Renal pelvis (tissue), 4 donors: ENCODE measurements around the gene PRDM16. TPM values are rescaled to one million over a fixed set of nuclear protein-coding genes. Genes with fewer than 3 reads are reported as not detected.

Source experiments
- DNase-seq: peaks from one replicate; pipeline ENCODE4 v3.0.0-alpha.2; 2013
- polyA plus RNA-seq, 3 donors: library from polyadenylated mRNA; unstranded; fragments of 120-200 nt; gene quantifications; one replicate each; pipeline ENCODE4 v1.2.1, GENCODE V29; 2013; ENCODE audit not compliant: insufficient read length in 3 of 3

Gene PRDM16
- polyA plus RNA-seq, 3 donors: 7.2 to 9.6 (median 9.3) TPM

DNA sequence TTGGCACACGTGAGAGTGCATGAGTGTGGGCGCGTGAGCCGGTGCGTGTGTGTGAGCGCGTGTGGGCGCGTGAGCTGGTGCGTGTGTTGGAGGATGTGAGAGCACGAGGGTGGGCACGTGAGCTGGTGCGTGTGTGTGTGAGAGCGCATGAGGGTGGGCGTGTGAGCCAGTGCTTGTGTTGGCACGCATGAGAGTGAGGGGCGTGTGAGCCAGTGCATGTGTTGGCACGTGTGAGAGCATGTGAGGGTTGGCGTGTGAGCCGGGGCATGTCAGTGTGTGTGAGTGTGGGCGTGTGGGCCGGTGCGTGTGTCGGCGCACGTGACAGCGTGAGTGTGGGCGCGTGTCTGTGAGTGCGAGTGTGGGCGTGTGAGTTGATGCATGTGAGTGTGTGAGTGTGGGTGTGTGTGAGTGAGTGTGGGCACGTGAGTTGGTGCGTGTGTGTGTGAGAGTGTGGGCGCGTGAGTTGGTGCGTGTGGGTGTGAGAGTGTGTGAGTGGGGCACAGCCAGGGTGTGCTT is 339.8 kb downstream of the PRDM16 start:
- no peak for DNase-seq

GRCh38 chr1:3409366-3410141 is 340.6 kb downstream of the PRDM16 start:
- no peak for DNase-seq

GRCh38 chr1:3410142-3410925 is 341.3 kb downstream of the PRDM16 start:
- peak; percentile 65 for DNase-seq

DNA sequence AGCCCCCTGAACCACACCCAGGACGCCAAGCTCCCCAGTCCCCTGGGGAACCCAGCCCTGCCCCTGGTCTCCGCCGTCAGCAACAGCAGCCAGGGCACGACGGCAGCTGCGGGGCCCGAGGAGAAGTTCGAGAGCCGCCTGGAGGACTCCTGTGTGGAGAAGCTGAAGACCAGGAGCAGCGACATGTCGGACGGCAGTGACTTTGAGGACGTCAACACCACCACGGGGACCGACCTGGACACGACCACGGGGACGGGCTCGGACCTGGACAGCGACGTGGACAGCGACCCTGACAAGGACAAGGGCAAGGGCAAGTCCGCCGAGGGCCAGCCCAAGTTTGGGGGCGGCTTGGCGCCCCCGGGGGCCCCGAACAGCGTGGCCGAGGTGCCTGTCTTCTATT is 342.8 kb downstream of the PRDM16 start:
- no peak for DNase-seq

GRCh38 chr1:3412376-3412775 is 343.4 kb downstream of the PRDM16 start:
- no peak for DNase-seq

- DNase-seq: no peak
Observed at GRCh38 chr1:3413975-3414710, 345.1 kb downstream of the PRDM16 start.

DNA sequence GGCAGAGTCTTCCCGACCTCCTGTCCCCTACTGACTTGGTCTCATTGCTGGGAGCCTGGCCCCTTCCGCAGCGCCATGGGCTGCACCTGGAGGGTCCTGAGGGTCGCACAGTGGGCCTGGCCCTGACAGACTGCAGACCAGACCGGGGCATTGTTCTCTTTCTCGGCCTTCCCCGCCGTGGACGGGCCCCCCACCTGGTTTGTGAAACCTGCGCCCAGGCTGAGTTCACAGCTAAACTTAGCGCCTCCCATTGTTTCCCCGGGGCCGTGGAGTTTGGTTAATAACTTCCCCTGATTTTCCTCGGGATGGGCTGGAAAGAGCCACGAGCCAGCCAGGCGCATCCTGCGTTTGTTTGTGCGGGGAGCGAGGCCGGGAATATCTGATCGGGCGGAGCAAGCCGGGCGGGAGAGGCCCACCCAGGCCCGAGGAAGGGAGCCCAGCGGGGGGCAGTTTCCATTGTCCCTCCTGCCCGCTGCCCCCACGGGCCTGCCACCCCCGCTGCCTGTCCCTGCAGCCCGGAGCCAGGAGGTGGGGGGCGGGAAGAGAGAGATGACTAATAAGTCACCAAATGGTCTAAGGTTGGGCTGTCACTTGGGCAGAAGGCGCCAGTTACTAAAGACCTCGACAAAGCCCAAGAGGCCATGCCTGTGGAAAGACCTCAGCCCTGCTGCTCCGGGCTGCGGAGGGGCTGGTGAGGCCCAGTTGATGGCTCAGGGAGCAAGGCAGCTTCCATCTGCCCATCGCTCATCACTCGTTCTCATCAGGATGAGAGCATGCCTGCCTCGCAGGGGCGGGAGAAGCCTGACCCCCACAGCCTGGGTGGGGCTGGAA is 346.5 kb downstream of the PRDM16 start:
- DNase-seq: no peak

GRCh38 chr1:3417082-3417739 is 348.2 kb downstream of the PRDM16 start:
- DNase-seq: no peak

DNA sequence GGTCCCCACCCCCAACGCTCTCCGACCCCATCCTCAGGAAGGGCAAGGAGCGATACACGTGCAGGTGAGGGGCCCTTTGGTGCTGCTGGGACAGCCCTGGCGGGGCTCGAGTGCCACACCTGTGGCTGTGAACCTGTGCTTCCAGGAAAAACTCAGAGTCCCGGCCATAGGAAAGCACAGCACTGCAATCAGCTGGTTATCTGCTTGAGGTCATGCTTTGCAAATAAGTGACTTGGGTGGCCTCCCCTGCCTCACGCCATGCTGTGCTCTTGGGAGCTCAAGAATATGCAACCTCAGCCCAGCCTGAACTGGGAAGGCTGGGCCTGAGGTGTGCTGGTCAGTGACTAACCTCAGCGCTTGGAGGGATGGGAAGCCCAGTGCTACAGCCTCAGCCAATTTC is 348.9 kb downstream of the PRDM16 start:
- no peak for DNase-seq

GRCh38 chr1:3418600-3418999 is 349.6 kb downstream of the PRDM16 start:
- DNase-seq: no peak

DNA sequence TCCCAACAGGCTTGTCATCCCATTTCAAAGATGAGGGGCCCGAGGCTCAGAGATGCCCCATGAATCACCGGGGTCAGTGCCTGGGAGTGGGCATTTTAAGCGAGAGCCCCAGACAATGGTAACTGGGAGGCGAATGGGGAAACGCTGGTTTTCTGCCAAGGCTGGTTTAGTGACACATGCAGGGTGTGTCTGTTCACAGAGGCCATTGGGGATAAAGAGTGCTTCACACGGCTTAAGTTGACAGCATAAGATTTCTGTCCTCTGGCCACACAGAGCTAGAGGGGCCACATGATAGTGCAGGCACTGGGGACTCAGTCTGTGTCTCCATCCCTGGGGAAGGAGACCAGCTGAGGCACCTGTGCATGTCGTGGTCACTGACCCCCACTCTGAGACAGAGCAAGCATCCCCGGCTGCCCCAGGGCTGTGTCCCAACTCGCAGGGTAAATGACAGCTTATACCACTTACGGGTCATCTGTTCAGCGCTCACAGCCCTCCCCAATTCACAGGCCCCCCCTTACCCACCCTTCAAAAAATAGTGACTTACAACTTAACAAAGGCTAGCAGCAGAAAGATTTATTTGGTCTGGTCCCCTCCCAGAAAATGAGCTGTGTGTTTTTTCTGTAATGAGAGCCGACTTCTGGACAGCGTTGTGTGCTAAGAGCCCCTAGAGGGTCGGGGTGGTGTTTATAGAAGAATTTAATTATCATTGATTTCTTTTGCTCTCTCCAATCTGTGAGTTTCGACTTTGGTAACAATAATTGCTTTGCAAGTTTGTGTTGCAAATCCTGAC is 350.6 kb downstream of the PRDM16 start:
- DNase-seq: no peak

GRCh38 chr1:3420218-3420951 is 351.4 kb downstream of the PRDM16 start:
- DNase-seq: no peak

- DNase-seq: no peak
Observed at GRCh38 chr1:3422638-3423037, 353.6 kb downstream of the PRDM16 start.

GRCh38 chr1:3423245-3423829 is 354.3 kb downstream of the PRDM16 start:
- DNase-seq: no peak

GRCh38 chr1:3423896-3424611 is 355.1 kb downstream of the PRDM16 start:
- DNase-seq: no peak

DNA sequence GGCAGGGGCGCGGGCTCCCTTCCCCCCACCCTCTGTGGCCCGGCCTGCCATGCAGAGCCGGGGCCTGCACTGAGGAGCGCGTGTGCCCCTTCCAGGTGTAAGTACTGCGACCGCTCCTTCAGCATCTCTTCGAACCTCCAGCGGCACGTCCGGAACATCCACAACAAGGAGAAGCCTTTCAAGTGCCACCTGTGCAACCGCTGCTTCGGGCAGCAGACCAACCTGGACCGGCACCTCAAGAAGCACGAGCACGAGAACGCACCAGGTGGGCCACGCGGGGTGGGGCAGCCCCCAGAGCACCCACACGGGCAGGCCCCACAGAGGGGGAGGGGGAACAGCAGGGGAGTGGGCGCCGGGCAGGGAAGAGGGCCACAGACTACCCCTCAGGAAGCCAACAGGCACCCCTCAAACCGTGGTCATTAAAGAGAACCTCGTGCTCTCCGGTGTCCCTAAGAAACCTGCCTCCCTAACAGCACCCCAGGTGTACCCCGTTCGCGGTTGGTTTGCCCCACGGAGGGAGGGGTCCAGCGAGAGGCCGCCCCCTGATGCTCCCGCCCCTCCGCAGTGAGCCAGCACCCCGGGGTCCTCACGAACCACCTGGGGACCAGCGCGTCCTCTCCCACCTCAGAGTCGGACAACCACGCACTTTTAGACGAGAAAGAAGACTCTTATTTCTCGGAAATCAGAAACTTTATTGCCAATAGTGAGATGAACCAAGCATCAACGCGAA is 356.6 kb downstream of the PRDM16 start:
- no peak for DNase-seq

- DNase-seq: no peak
Observed at GRCh38 chr1:3426956-3427535, 358.0 kb downstream of the PRDM16 start.
